ENCODE measurements around the gene MND1. TPM values are rescaled to one million over a fixed set of nuclear protein-coding genes. Genes with fewer than 3 reads are reported as not detected.

MND1 gene
- total RNA-seq, 6 experiments from 2014 or later: 0.22 to 1.8 (median 0.86) TPM; not detected in 1

GRCh38 chr4:153310793-153311192 lies 33.7 kb upstream of the MND1 start:
- TF ChIP-seq CTCF (IDR thresholded peaks at IDR 0.05) (no peak), POLR2A (IDR thresholded peaks at IDR 0.05) (no peak)
- Histone ChIP-seq H3K4me3 (no peak overlapping the region), H3K36me3 (no peaks in the 10 kb centered on the region), H3K4me1 (peaks cover 0 to 9% (median 0%) of the 10 kb centered on the region in 4 donors), H3K27ac (no peak overlapping the region), H3K9me3 (no peaks in the 10 kb centered on the region), H3K27me3 (no peaks in the 10 kb centered on the region)
- DNase-seq (no peak), ATAC-seq (peak; percentile 49 to 97 (median 84))
- intact Hi-C loops (cut with DNase I): no loop called here
- WGBS (ENCODE audit: insufficient coverage, low coverage, low lambda C conversion rate, missing lambda C conversion rate): 79% methylated on average over 1 of the region's 1 CpG

DNA sequence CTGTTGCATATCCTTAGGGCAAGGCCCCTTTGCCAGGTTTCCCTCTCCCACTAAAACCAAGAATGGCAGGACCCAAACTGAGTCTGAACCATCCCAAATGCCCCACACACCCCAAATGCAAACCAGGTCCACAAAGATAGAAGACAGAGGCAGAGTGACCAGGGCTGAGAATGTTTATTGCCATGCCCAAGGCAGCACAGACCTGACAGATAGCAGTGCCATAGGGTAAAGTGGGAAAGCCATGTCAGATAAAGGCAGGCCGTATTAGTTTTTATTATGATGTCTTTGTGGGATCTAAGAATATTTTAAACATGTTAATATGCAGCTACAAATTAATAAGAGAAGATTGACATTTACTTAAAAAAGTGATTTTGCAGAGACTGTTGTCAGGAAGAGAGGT lies 29.6 kb upstream of the MND1 start:
- Histone ChIP-seq H3K27ac (no peak overlapping the region), H3K4me1 (peaks cover 0 to 9% (median 0%) of the 10 kb centered on the region in 4 donors), H3K4me3 (no peak overlapping the region), H3K27me3 (no peaks in the 10 kb centered on the region), H3K36me3 (no peaks in the 10 kb centered on the region), H3K9me3 (no peaks in the 10 kb centered on the region)
- WGBS (ENCODE audit: insufficient coverage, low coverage, low lambda C conversion rate, missing lambda C conversion rate): 100% methylated on average over 1 of the region's 1 CpG
- TF ChIP-seq POLR2A (IDR thresholded peaks at IDR 0.05) (no peak), CTCF (IDR thresholded peaks at IDR 0.05) (no peak)
- ATAC-seq: no peak
- no peak for DNase-seq
- intact Hi-C loops (cut with DNase I): loop anchor here in 1 of 2 donors (5.0 kb wide), 2 partner anchors 108 to 168 kb away; no protein-coding TSS in a partner anchor

DNA sequence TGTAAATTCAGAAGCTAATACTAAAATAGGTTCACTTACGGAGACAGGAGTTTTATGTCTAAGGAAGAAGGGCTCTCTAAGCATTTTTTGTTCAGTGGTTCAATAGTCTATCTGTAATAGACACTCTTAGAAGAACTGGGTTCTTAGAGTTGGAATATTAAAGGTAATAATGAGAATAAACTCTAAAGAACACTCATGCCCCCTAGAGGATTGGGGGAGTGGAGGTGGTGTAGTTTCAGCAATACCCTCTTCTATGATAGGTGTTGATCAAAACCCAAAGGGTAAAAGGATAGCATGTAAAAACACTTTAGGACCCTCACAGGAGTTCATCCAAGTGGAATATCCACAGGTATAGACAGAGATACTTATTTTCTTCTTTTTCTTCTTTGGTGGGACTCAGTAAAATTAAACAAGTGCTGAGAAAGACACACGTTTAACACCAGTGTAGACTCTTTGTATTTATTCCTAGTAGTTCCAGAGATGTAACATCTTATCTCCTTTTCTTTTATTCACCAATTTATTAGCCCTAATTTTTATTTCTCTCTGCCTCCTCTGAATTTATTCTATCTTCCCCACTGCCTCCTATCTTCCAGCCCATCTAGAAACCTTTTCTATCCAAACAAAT lies 25.7 kb upstream of the MND1 start:
- WGBS (ENCODE audit: insufficient coverage, low coverage, low lambda C conversion rate, missing lambda C conversion rate): 81% methylated on average over 2 of the region's 2 CpGs
- H3K4me3 ChIP-seq: no peak overlapping the region
- ATAC-seq (peak; percentile 88 to 92 (median 90)), DNase-seq (no peak)
- no peaks in the 10 kb centered on the region for H3K27me3 ChIP-seq
- no peak overlapping the region for H3K27ac ChIP-seq
- TF ChIP-seq CTCF (IDR thresholded peaks at IDR 0.05) (peak; percentile 75 to 84 (median 80)), POLR2A (IDR thresholded peaks at IDR 0.05) (no peak)
- no peaks in the 10 kb centered on the region for H3K4me1 ChIP-seq
- no peaks in the 10 kb centered on the region for H3K9me3 ChIP-seq
- H3K36me3 ChIP-seq: no peaks in the 10 kb centered on the region
- intact Hi-C loops (cut with DNase I): loop anchor here in 1 of 2 donors (5.0 kb wide), 2 partner anchors 112 to 172 kb away; no protein-coding TSS in a partner anchor

- WGBS (ENCODE audit: insufficient coverage, low coverage, low lambda C conversion rate, missing lambda C conversion rate): 69% methylated on average over 5 of the region's 6 CpGs
- H3K27ac ChIP-seq: no peak overlapping the region
- no peak for DNase-seq
- H3K9me3 ChIP-seq: no peaks in the 10 kb centered on the region
- H3K27me3 ChIP-seq: no peaks in the 10 kb centered on the region
- TF ChIP-seq CTCF (IDR thresholded peaks at IDR 0.05): no peak
- no peak for TF ChIP-seq POLR2A (IDR thresholded peaks at IDR 0.05)
- ATAC-seq: no peak
- intact Hi-C loops (cut with DNase I): loop anchor here in 1 of 2 donors (10.0 kb wide), 1 partner anchor 168 kb away; no protein-coding TSS in a partner anchor
- no peaks in the 10 kb centered on the region for H3K36me3 ChIP-seq
- no peak overlapping the region for H3K4me3 ChIP-seq
- H3K4me1 ChIP-seq: no peaks in the 10 kb centered on the region
Measured at GRCh38 chr4:153322791-153323190, 21.7 kb upstream of the MND1 start.

Data from right lobe of liver (tissue), 6 donors.